Measurements from ENCODE around the gene INAFM1. TPM values are rescaled to one million over a fixed set of nuclear protein-coding genes. Genes with fewer than 3 reads are reported as not detected.
A peak's percentile ranks its signal among the peaks of the same experiment; 100 is the strongest.

Gene INAFM1
- total RNA-seq, 6 experiments from 2014 or later: 12.0 to 16.2 (median 14.0) TPM

DNA sequence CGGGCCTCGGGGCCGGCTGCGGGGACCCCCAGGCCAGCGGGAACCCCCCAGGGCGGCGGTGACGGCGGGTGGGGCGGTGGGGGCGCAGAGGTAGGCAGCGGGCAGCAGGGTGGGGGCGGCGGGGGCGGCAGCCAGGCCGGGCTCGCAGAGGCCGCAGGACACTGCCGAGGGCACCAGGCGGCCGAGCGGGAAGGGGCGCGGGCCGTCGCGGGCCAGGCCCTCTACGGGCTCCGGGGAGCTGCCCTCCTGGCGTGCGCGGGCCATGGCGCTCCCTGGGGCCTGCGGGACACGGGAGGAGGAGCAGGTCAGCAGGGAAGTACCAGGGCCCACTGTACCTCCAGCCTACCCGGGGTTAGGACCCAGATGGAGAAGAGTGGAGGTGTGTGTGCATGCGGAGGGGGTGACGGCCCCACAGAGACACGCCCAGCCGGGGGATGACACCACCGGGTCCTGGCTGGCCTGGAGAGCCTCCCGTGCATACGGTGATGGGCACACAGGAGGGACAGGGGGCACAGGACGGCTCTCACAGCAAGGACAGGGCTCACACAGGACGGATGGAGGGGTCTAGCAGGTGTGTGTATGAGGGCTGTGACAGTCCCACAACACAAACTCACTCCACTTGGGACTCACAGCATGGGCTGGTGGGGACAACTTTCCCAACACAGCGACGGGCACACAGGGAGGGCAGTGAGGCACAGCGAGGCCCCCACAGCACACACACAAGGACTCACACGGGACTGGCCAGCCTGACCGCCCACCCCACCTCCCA is 46.3 kb upstream of the INAFM1 start:
- Mint-ChIP-seq H3K4me3 (0 out of 2 replicates have a peak overlapping the region, but pooled peaks have one; percentile 85), H3K36me3 (ENCODE audit: low read depth) (peaks cover 10% of the 10 kb centered on the region; the same call in 1 of the 2 replicates), H3K4me1 (ENCODE audit: low read depth) (peaks cover 36% of the 10 kb centered on the region), H3K9me3 (no peaks in the 10 kb centered on the region), H3K27me3 (ENCODE audit: insufficient read depth) (peaks cover 7% of the 10 kb centered on the region), H3K27ac (peak overlapping the region; percentile 91; the same call in 1 of the 2 replicates)
- peak; percentile 29 for DNase-seq
- TF ChIP-seq CTCF (IDR thresholded peaks at IDR 0.05): no peak

DNA sequence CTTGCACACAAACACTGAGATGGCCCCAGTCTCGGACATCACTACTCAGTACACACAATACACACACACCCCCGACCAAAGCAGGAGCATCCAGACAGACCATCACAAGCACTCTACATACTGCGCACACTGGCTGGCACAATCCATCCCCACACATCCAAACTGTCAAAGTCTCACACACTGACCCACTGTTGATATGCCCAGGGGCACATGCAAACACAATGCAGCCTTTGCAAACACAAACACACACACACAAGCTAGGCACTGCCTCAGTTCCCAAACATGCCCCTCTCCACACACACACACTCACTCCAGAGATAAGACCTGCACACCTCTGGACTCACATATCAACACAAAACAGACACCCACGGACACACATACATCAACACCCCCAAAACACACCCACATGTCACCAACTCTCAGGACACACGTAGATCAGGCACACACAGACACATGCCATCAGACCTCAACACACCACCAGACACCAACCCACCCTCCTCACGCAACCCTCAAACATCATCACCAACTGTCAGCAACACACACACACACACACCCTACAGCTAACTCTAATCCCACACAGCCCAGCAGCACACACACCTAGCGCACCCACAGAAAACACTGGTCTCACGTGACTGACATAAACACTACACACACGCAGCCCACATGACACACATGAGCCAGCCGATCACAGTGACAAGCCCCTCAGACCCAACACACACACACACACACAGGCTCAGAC is 45.6 kb upstream of the INAFM1 start:
- H3K4me1 Mint-ChIP-seq (ENCODE audit: low read depth): peaks cover 36% of the 10 kb centered on the region
- peaks cover 10% of the 10 kb centered on the region; the same call in 1 of the 2 replicates for H3K36me3 Mint-ChIP-seq (ENCODE audit: low read depth)
- H3K9me3 Mint-ChIP-seq: no peaks in the 10 kb centered on the region
- TF ChIP-seq CTCF (IDR thresholded peaks at IDR 0.05): no peak
- DNase-seq: peak; percentile 36
- H3K27me3 Mint-ChIP-seq (ENCODE audit: insufficient read depth): peaks cover 6% of the 10 kb centered on the region
- no peak overlapping the region for H3K4me3 Mint-ChIP-seq
- H3K27ac Mint-ChIP-seq: no peak overlapping the region

DNA sequence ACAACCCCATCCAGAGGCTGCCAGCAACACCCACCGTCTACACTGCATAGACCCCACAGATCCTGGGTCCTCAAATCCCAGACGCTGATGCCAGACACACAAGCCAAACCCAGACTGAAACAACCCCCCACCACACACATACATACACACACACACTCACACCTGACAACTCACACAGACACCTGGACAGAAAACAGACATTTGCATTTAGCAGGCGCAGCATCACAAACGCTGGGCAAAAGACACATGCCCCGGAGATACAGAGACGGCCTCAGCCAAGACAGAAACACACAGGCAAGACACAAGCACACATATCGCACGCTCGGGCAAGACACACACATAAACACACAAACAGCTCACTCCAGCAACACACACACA is 45.0 kb upstream of the INAFM1 start:
- Mint-ChIP-seq H3K27me3 (ENCODE audit: insufficient read depth) (peaks cover 6% of the 10 kb centered on the region), H3K36me3 (ENCODE audit: low read depth) (peaks cover 10% of the 10 kb centered on the region; the same call in 1 of the 2 replicates), H3K4me3 (no peak overlapping the region), H3K4me1 (ENCODE audit: low read depth) (peaks cover 36% of the 10 kb centered on the region), H3K9me3 (no peaks in the 10 kb centered on the region), H3K27ac (no peak overlapping the region)
- no peak for TF ChIP-seq CTCF (IDR thresholded peaks at IDR 0.05)
- DNase-seq: peak; percentile 14

DNA sequence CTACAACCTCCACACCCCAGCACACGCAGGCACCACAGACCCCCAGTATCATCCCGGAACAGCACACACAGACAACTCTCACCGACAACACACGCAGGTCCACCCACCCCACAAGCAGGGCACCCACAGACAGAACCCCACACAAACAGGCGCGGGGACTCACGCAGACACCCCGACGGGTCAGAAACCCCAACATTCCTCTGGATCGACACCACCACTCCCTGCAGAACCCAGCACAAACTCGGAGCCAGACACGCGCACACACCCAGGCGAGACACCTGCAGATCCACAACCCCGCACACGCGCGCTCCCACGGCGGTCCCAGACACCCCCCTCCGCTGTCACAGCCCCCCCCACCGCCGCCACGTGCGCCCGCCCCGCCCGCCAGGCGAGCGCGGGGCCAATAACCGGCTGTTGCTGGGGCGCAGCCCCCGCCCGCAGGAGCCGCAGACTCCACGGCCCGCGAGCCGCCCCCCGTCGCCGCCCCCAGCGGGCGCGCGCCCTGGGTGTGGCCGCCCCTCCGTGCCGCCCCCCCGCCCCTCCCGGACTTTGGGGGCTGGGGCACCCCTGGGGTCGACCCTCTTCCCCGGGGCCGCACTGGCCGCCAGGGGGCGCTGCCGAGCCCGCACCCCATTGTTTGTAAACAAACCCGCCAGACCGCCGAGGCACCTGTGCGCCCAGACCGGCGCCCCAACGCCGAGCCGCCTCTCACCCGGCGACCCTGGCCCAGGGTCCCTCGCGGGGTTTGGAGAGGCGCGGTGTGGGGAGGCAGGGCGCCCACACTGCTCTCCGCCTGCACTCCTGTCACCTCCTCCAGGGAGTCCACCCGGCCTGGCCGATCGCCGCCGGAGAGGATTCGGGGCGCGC is 44.4 kb upstream of the INAFM1 start:
- peaks cover 35% of the 10 kb centered on the region for H3K4me1 Mint-ChIP-seq (ENCODE audit: low read depth)
- H3K9me3 Mint-ChIP-seq: no peaks in the 10 kb centered on the region
- H3K36me3 Mint-ChIP-seq (ENCODE audit: low read depth): peaks cover 9% of the 10 kb centered on the region; the same call in 1 of the 2 replicates
- no peak overlapping the region for H3K27ac Mint-ChIP-seq
- TF ChIP-seq CTCF (IDR thresholded peaks at IDR 0.05): peak; percentile 98
- peak; percentile 19 for DNase-seq
- 0 out of 2 replicates have a peak overlapping the region, but pooled peaks have one; percentile 16 for H3K4me3 Mint-ChIP-seq
- H3K27me3 Mint-ChIP-seq (ENCODE audit: insufficient read depth): peaks cover 6% of the 10 kb centered on the region

DNA sequence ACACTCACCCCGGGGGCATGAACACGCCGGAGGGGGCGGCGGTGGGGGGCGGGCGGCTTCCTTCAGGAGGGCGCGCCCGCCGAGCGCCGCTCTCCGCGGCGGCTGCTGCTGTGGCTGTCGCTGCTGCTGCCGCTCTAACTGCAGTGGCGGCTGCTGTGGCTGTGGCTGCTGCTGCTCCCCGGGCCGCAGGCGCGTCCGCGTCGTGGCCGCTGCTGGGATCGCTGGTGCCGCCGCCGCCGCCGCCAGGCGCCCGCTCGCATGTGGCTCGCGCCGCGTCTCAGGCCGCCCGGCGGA is 43.8 kb upstream of the INAFM1 start, which contains the start of gene BBC3:
Gene BBC3 (minus strand): TSS at position 279 of the 294 bp plus-strand sequence. CDS start 2,768 bp downstream, outside the sequence.
- peak within 1 kb of the TSS; percentile 91 for H3K27ac Mint-ChIP-seq
- no peak for TF ChIP-seq CTCF (IDR thresholded peaks at IDR 0.05)
- DNase-seq: no peak
- H3K36me3 Mint-ChIP-seq (ENCODE audit: low read depth): peaks cover 5% of the 10 kb centered on the region; the same call in 1 of the 2 replicates
- no peaks in the 10 kb centered on the region for H3K9me3 Mint-ChIP-seq
- H3K27me3 Mint-ChIP-seq (ENCODE audit: insufficient read depth): peaks cover 6% of the 10 kb centered on the region
- peaks cover 29% of the 10 kb centered on the region for H3K4me1 Mint-ChIP-seq (ENCODE audit: low read depth)
- peak within 1 kb of the TSS; percentile 86 for H3K4me3 Mint-ChIP-seq

All from HFFc6 (cell line).